ENCODE measurements around the gene FAF2.

- TF ChIP-seq, protein P1, sequence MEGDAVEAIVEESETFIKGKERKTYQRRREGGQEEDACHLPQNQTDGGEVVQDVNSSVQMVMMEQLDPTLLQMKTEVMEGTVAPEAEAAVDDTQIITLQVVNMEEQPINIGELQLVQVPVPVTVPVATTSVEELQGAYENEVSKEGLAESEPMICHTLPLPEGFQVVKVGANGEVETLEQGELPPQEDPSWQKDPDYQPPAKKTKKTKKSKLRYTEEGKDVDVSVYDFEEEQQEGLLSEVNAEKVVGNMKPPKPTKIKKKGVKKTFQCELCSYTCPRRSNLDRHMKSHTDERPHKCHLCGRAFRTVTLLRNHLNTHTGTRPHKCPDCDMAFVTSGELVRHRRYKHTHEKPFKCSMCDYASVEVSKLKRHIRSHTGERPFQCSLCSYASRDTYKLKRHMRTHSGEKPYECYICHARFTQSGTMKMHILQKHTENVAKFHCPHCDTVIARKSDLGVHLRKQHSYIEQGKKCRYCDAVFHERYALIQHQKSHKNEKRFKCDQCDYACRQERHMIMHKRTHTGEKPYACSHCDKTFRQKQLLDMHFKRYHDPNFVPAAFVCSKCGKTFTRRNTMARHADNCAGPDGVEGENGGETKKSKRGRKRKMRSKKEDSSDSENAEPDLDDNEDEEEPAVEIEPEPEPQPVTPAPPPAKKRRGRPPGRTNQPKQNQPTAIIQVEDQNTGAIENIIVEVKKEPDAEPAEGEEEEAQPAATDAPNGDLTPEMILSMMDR (IDR thresholded peaks at IDR 0.05) = no peak
- TF ChIP-seq POLR2A (IDR thresholded peaks at IDR 0.05; ENCODE audit: low read depth) = no peak
Measured at GRCh38 chr5:176447591-176447977, 601 bp upstream of the FAF2 start.
